H9 (cell line): ENCODE data around the gene TTC28. TPM values are rescaled to one million over a fixed set of nuclear protein-coding genes. Genes with fewer than 3 reads are reported as not detected.

ENCODE experiments used
- DNase-seq: peaks from one replicate; pipeline ENCODE4 v3.0.0-alpha.2; 2017
- H2AFZ ChIP-seq: one replicate; pipeline ENCODE4 v1.6.1; 2013; ENCODE audit warnings: mild to moderate bottlenecking, low read length, control low read depth, moderate library complexity
- H2AK5ac ChIP-seq: 2 replicates; pipeline ENCODE4 v1.6.1; 2013; ENCODE audit warnings: low read length, control low read depth, mixed read lengths; ENCODE audit not compliant: insufficient read length
- H2BK120ac ChIP-seq: one replicate; pipeline ENCODE4 v1.6.1; 2013; ENCODE audit warnings: low read depth, mild to moderate bottlenecking, low read length, control low read depth, inconsistent platforms; ENCODE audit not compliant: poor library complexity, severe bottlenecking
- H2BK12ac ChIP-seq: 2 replicates; pipeline ENCODE4 v1.6.1; 2013; ENCODE audit warnings: low read length, control low read depth, mixed read lengths, low read depth; ENCODE audit not compliant: insufficient read length
- H2BK15ac ChIP-seq: 2 replicates; pipeline ENCODE4 v1.6.1; 2013; ENCODE audit warnings: low read depth, low read length, control low read depth
- H2BK20ac ChIP-seq: one replicate; pipeline ENCODE4 v1.6.1; 2013; ENCODE audit warnings: low read depth, mild to moderate bottlenecking, low read length, control low read depth, inconsistent platforms; ENCODE audit not compliant: poor library complexity, severe bottlenecking
- H2BK5ac ChIP-seq: 2 replicates; pipeline ENCODE4 v1.6.1; 2013; ENCODE audit warnings: low read length, control low read depth, mixed read lengths; ENCODE audit not compliant: insufficient read length
- H3K14ac ChIP-seq: 2 replicates; pipeline ENCODE4 v1.6.1; 2013; ENCODE audit warnings: low read length, control low read depth; ENCODE audit not compliant: insufficient read depth
- H3K18ac ChIP-seq: 2 replicates; pipeline ENCODE4 v1.6.1; 2013; ENCODE audit warnings: low read depth, mild to moderate bottlenecking, mixed read lengths, low read length, control low read depth; ENCODE audit not compliant: insufficient read length
- H3K23ac ChIP-seq: 2 replicates; pipeline ENCODE4 v1.6.1; 2013; ENCODE audit warnings: low read length, control low read depth, mixed read lengths, low read depth; ENCODE audit not compliant: insufficient read length
- H3K23me2 ChIP-seq: 2 replicates; pipeline ENCODE4 v1.6.1; 2013; ENCODE audit warnings: low read depth, mild to moderate bottlenecking, mixed read lengths, low read length, control low read depth; ENCODE audit not compliant: insufficient read length, poor library complexity, severe bottlenecking
- H3K27ac ChIP-seq: 2 replicates; pipeline ENCODE4 v1.5.1; 2013; ENCODE audit warnings: low read length, control low read depth, mixed read lengths, low read depth; ENCODE audit not compliant: insufficient read length
- H3K27me3 ChIP-seq: 2 replicates; pipeline ENCODE4 v1.6.1; 2013; ENCODE audit warnings: low read length, control low read depth, inconsistent platforms; ENCODE audit not compliant: insufficient read depth
- H3K4ac ChIP-seq: 2 replicates; pipeline ENCODE4 v1.6.1; 2013; ENCODE audit warnings: low read depth, mild to moderate bottlenecking, control low read depth, inconsistent platforms, low read length, moderate library complexity
- H3K4me1 ChIP-seq: 2 replicates; pipeline ENCODE4 v1.6.1; 2013; ENCODE audit warnings: low read length, control low read depth, inconsistent platforms; ENCODE audit not compliant: insufficient read depth
- H3K4me2 ChIP-seq: 2 replicates; pipeline ENCODE4 v1.6.1; 2013; ENCODE audit warnings: low read length, control low read depth, mixed read lengths; ENCODE audit not compliant: insufficient read length, insufficient read depth
- H3K56ac ChIP-seq: 2 replicates; pipeline ENCODE4 v1.6.1; 2013; ENCODE audit warnings: low read depth, mild to moderate bottlenecking, mixed read lengths, low read length, control low read depth; ENCODE audit not compliant: insufficient read length
- H3K79me1 ChIP-seq: 2 replicates; pipeline ENCODE4 v1.6.1; 2013; ENCODE audit warnings: low read depth, mild to moderate bottlenecking, moderate library complexity, low read length, control low read depth, inconsistent platforms; ENCODE audit not compliant: insufficient read depth, poor library complexity, severe bottlenecking
- H3K79me2 ChIP-seq: 2 replicates; pipeline ENCODE4 v1.6.1; 2013; ENCODE audit warnings: low read length, control low read depth, inconsistent platforms; ENCODE audit not compliant: insufficient read depth
- H3K9ac ChIP-seq: 2 replicates; pipeline ENCODE4 v1.6.1; 2013; ENCODE audit warnings: low read length, control low read depth, mixed read lengths; ENCODE audit not compliant: insufficient read length; ENCODE audit errors: extremely low read depth
- H3K9me3 ChIP-seq: one replicate; pipeline ENCODE4 v1.6.1; 2013; ENCODE audit warnings: low read depth, low read length, inconsistent platforms; ENCODE audit not compliant: control insufficient read depth
- H3T11ph ChIP-seq: one replicate; pipeline ENCODE4 v1.6.1; 2013; ENCODE audit warnings: mild to moderate bottlenecking, low read length, control low read depth, inconsistent platforms
- H4K20me1 ChIP-seq: one replicate; pipeline ENCODE4 v1.6.1; 2013; ENCODE audit not compliant: control insufficient read depth, insufficient read length, insufficient read depth
- H4K5ac ChIP-seq: 2 replicates; pipeline ENCODE4 v1.6.1; 2013; ENCODE audit warnings: low read depth, mild to moderate bottlenecking, mixed read lengths, low read length, control low read depth; ENCODE audit not compliant: insufficient read length
- H4K8ac ChIP-seq: replicated peaks from 2 replicates; pipeline ENCODE4 v1.6.1; 2013; ENCODE audit warnings: low read length, control low read depth, mixed read lengths, low read depth; ENCODE audit not compliant: insufficient read length
- H4K91ac ChIP-seq: 2 replicates; pipeline ENCODE4 v1.6.1; 2013; ENCODE audit warnings: low read depth, mild to moderate bottlenecking, moderate library complexity, mixed read lengths, low read length, control low read depth; ENCODE audit not compliant: insufficient read length
- H3K27ac Mint-ChIP-seq, 3 experiments: 2 replicates in 2 of 3; 3 replicates in 1 of 3; pipeline ENCODE4 v1.8.0; 2020 to 2021; ENCODE audit warnings: mixed read lengths in 3 of 3, mild to moderate bottlenecking in 1 of 3, moderate library complexity in 1 of 3
- H3K27me3 Mint-ChIP-seq: 2 replicates; pipeline ENCODE4 v1.8.0; 2021; ENCODE audit warnings: low read depth, mild to moderate bottlenecking, moderate library complexity, mixed read lengths
- H3K36me3 Mint-ChIP-seq, 3 experiments: 2 replicates in 2 of 3; 3 replicates in 1 of 3; pipeline ENCODE4 v1.8.0; 2020 to 2021; ENCODE audit warnings: low read depth in 3 of 3, mixed read lengths in 3 of 3; ENCODE audit not compliant: insufficient read depth in 1 of 3
- H3K4me1 Mint-ChIP-seq, 2 experiments: 2 replicates each; pipeline ENCODE4 v1.8.0; 2020; ENCODE audit warnings: mixed read lengths in 2 of 2
- H3K4me3 Mint-ChIP-seq, 2 experiments: 2 replicates in 1 of 2; 3 replicates in 1 of 2; pipeline ENCODE4 v1.8.0; 2020 to 2021; ENCODE audit warnings: mild to moderate bottlenecking in 2 of 2, mixed read lengths in 2 of 2, moderate library complexity in 1 of 2
- H3K9me3 Mint-ChIP-seq, 2 experiments: 2 replicates in 1 of 2; 3 replicates in 1 of 2; pipeline ENCODE4 v1.8.0; 2020; ENCODE audit warnings: mild to moderate bottlenecking in 2 of 2, mixed read lengths in 2 of 2, moderate library complexity in 1 of 2
- CTCF ChIP-seq: fragments of 200-600 bp; sonication (generic); conservative IDR thresholded peaks from 3 replicates; pipeline ENCODE4 v1.8.0; 2021; ENCODE audit warnings: antibody characterized with exemption, mild to moderate bottlenecking
- WGBS: extraction: QIAGEN DNeasy Blood & Tissue Kit; methylation state at CpG from one replicate; pipeline ENCODE4 v1.1.7; 2013; ENCODE audit warnings: missing lambda C conversion rate, low lambda C conversion rate, mixed read lengths; ENCODE audit not compliant: insufficient read length; ENCODE audit errors: extremely low coverage; 5-methylcytosine and 5-hydroxymethylcytosine counted together
- total RNA-seq: library from RNA; stranded (reverse); gene quantifications from 2 replicates; pipeline ENCODE4 v1.2.1, GENCODE V29; 2021

The TTC28 gene
- total RNA-seq, 1 experiment from 2014 or later, result 13.6 TPM

GRCh38 chr22:28328756-28329155 lies 350.9 kb downstream of the TTC28 start:
- H3K36me3 Mint-ChIP-seq, result no peaks in the 10 kb centered on the region
- no peak for DNase-seq

More at GRCh38 chr22:28328756-28329155, 350.9 kb downstream of the TTC28 start:
- Histone ChIP-seq H3K18ac (no peak overlapping the region), H2BK12ac (no peak overlapping the region), H4K5ac (no peak overlapping the region), H3K27me3 (no peaks in the 10 kb centered on the region), H3K14ac (no peak overlapping the region), H2AK5ac (no peak overlapping the region), H4K8ac (no peak overlapping the region), H2BK120ac (no peak overlapping the region), H3K27ac (no peak overlapping the region), H3K23ac (no peak overlapping the region), H3K9me3 (no peaks in the 10 kb centered on the region), H3K4me2 (no peak overlapping the region), H2BK20ac (no peak overlapping the region), H3K4ac (no peak overlapping the region), H4K20me1 (no peaks in the 10 kb centered on the region), H2BK5ac (no peak overlapping the region), H3T11ph (no peak overlapping the region), H3K56ac (no peak overlapping the region), H3K4me1 (no peaks in the 10 kb centered on the region), H4K91ac (no peak overlapping the region), H2BK15ac (no peak overlapping the region), H3K23me2 (no peaks in the 10 kb centered on the region), H3K9ac (no peak overlapping the region), H3K79me2 (no peaks in the 10 kb centered on the region), H2AFZ (no peak overlapping the region), H3K79me1 (no peaks in the 10 kb centered on the region)
- Mint-ChIP-seq H3K4me3 (no peak overlapping the region), H3K27ac (no peak overlapping the region), H3K9me3 (no peaks in the 10 kb centered on the region), H3K27me3 (no peaks in the 10 kb centered on the region), H3K4me1 (peaks cover 10 to 15% of the 10 kb centered on the region in 2 experiments)
- WGBS, result no CpG with 5 or more reads among the region's 1 CpG
- no peak for TF ChIP-seq CTCF
